GM10248 (cell line): Measurements from ENCODE around the gene SOS1.

ENCODE experiments used
- CTCF ChIA-PET: fragments of 300-600 bp; sonication (Branson Sonifier 250); formaldehyde crosslinking; extraction: SDS; loops from one replicate; lab custom pipeline; 2021; ENCODE audit warnings: antibody characterized with exemption; lab: Yijun Ruan, JAX
- POLR2A ChIA-PET: fragments of 350-650 bp; sonication (Branson Sonifier 250); formaldehyde crosslinking; extraction: SDS; loops from one replicate; lab custom pipeline; 2020; ENCODE audit warnings: antibody characterized with exemption; lab: Yijun Ruan, JAX
- DNase-seq: peaks from one replicate; pipeline ENCODE4 v3.0.0; 2012; ENCODE audit errors: extremely low spot score
- CTCF ChIP-seq: IDR thresholded peaks from 2 replicates; pipeline ENCODE4 v1.5.1; 2012; ENCODE audit warnings: mild to moderate bottlenecking, low read depth; ENCODE audit errors: extremely low read depth, missing control alignments, control extremely low read depth

The SOS1 gene

DNA sequence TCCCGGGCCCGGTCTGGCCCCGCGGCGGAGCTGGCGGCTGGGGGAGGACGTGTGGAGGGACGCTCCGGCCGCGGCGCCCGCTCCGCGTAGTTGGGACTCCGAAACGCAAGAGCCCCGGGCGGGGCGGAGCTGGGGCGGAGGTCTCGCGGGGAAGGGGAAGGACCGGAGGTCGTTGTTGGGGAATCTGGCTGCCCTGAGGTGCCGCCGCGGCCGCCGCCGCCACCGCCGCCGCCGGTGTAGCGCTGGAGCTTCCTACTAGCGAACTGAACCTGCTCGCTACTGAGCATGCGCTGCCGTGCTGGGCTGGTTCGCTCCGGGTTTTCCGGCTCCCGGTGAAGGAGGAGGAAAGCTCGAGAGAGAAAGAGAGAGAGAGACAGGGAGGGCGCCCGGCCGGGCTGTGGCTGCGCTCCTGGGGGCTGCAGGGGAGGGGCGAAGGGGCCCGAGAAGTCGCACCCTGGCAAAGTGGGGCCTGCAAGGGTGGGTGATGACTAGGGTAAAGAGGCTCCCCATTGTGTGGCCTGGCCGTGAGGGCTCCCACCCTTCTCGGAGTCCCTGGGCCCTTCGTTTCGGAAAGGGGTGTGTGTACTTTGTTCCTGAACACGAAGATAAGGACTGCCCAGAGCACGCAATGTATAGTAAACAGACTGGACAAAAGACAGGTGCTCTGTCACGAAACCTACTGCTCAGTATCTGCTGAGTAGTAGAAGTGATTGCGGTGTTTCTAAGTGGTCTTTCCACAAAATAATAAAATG is at the start of gene SOS1:
Gene SOS1 (minus strand): TSS at position 281 of the 752 bp plus-strand sequence. CDS start 629 bp downstream, outside the sequence.
- TF ChIP-seq CTCF = no peak
- POLR2A ChIA-PET = no interaction called here
- DNase-seq = peak; percentile 89
- CTCF ChIA-PET = interaction anchor here (0.7 to 3.7 kb wide), 12 partner anchors 9 to 109 kb away, joined by 3 to 18 read pairs (median 4); no protein-coding TSS in a partner anchor

- TF ChIP-seq CTCF = no peak
- ChIA-PET CTCF (interaction anchor here (0.7 to 2.1 kb wide), 3 partner anchors 30 to 65 kb away, joined by 3 to 6 read pairs (median 3); no protein-coding TSS in a partner anchor), POLR2A (no interaction called here)
- DNase-seq = no peak
Observed at GRCh38 chr2:39164089-39164488, 43.2 kb upstream of the SOS1 start.

DNA sequence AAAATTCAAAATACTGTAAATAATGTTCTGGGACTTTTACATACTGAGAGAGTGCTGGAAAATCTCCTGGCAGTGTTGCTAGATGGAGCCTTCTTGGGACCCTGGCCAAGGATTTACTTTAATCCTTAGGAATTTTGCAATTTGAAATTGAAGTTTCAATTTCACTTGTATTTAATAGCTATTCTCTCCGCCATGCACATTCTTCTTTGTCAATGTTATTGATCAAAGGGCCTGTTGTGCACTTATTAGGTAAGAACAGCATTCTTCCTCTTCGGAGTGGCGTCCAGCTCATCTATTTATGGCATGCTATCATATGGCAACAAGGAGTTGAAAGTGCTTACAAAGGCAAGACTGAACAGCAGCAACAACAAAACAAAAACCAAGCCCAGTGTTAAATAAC is 40.1 kb upstream of the SOS1 start:
- ChIA-PET POLR2A (no interaction called here), CTCF (interaction anchor here (1.1 to 1.4 kb wide), 2 partner anchors 12 to 31 kb away, joined by 3 read pairs; no protein-coding TSS in a partner anchor)
- TF ChIP-seq CTCF = no peak
- no peak for DNase-seq

DNA sequence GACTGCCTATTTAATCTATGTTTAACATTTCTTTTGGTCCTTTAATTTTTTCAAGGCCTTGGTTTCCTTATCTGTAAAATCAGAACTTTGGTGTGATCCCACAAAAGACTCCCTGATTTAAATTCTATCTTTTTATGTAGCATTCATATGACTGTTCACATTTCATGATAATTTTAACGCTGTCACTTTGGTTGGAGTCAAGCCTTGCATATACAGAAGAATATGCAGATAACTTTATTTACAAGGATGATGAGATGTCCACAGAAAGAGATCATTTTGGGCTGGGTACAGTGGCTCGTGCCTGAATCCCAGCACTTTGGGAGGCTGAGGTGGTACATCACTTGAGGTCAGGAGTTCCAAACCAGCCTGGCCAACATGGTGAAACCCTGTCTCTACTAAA is 38.4 kb upstream of the SOS1 start:
- ChIA-PET POLR2A (no interaction called here), CTCF (no interaction called here)

GRCh38 chr2:39158351-39158750 is 37.5 kb upstream of the SOS1 start:
- no peak for DNase-seq
- CTCF ChIA-PET = interaction anchor here (0.7 to 1.7 kb wide), 2 partner anchors 10 to 32 kb away, joined by 3 to 5 read pairs; no protein-coding TSS in a partner anchor
- POLR2A ChIA-PET = no interaction called here
- no peak for TF ChIP-seq CTCF

More for the DNA sequence above, 38.4 kb upstream of the SOS1 start:
- TF ChIP-seq CTCF = no peak
- DNase-seq = no peak

GRCh38 chr2:39156846-39157245 is 36.0 kb upstream of the SOS1 start:
- POLR2A ChIA-PET = no interaction called here
- TF ChIP-seq CTCF = no peak
- no peak for DNase-seq
- CTCF ChIA-PET = interaction anchor here (1.7 kb wide), 1 partner anchor 12 kb away, joined by 5 read pairs; no protein-coding TSS in a partner anchor
